HG03066 (cell line): ENCODE data around the gene ANKRD6.
"Not testable (repeated sequence)": the region's sequence is repeated elsewhere in the genome, so short reads cannot be mapped to it uniquely, and the experiment has no call there.

ENCODE experiments used
- ATAC-seq: cut with Tn5 transposase; IDR thresholded peaks from one replicate; pipeline ENCODE4 v1.9.1; 2021; ENCODE audit warnings: low read depth; ENCODE audit not compliant: unreplicated experiment

ANKRD6 gene

DNA sequence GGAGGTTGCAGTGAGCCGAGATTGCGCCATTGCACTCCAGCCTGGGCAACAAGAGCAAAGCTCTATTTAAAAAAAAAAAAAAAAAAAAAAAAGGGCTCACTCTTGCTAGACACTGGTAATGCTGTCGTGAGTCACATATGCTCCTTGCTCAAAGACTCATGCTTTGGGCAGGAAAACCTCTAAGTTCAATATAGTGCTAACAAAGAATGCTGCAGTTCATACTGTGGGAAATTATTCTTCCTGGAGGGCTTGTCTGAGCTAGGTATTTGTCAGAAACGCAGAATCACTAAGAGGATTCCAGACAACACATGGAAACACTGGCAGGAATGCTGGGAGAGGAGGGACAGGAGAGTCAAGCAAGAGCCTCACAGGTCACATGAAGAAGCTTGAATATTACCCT, 207.9 kb downstream of the ANKRD6 start:
- ATAC-seq = no peak

DNA sequence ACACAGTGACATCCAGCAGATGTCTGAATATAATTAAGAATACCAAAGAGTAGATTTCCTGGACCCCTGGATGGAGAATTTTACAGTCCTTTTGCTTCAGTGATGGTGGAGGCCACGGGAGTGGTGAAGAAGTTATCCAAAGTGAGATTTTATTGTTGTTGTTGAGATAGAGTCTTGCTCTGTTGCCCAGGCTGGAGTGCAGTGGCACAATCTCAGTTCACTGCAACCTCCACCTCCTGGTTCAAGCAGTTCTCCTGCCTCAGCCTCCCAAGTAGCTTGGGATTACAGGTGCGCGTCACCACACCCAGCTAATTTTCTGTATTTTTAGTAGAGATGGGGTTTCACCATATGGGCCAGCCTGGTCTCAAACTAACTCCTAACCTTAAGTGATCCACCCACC, 208.6 kb downstream of the ANKRD6 start:
- ATAC-seq = not testable (repeated sequence)

DNA sequence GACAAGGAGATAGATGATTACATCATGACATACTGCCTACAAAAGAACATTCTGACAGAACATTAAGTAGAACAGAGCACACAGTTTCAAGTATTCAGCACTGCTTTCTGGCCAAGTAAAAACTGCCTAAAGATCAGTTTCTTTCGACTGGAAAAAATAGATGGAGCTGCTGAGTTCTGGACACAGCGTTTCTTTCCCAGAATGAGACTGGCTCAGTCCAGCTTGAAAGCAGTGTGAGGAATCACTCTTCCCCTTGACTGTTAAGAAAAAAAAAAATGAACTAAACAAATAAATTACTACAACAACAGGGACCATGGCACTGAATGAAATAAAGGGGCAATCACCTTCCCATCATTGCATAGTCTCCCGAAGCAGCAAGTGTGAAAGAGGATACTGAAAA, 210.0 kb downstream of the ANKRD6 start:
- ATAC-seq = no peak

DNA sequence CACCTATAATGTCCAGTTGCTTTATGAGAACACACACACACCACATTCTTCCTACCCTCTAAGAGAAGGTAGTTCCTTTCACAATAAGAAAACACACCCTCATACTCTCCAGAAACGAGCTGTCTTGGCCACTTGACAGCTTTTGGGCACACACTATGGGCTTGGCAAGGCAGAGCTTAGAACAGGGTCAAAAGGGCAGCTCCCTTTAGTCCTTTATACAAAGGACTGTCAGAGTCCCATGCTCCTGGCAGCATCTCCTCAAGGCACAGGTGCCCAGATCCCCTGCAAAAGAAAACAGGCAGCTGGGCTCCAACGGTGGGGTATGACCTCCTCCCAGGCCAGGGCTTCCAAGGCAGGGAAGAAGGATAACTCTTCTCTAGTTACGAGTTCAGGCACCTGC, 210.5 kb downstream of the ANKRD6 start:
- no peak for ATAC-seq

DNA sequence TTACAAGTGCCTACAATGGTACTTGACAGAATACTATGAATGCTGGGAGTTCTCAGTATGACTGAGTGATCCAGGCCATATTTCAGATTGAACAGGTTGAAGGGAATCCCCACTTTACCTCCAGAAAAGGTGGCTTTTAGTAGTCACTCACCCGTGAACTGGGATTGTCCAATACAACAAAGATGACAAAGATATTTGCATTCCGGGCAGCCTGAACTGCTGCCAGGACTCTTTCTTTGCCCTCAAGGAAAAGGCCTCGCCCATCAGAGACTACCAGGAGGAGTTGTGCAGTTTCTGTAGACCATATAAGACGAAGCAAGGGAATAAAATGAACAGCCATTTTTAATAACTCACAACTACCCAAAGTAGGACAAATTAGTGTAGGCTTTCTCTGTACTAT, 211.9 kb downstream of the ANKRD6 start:
- ATAC-seq = no peak

DNA sequence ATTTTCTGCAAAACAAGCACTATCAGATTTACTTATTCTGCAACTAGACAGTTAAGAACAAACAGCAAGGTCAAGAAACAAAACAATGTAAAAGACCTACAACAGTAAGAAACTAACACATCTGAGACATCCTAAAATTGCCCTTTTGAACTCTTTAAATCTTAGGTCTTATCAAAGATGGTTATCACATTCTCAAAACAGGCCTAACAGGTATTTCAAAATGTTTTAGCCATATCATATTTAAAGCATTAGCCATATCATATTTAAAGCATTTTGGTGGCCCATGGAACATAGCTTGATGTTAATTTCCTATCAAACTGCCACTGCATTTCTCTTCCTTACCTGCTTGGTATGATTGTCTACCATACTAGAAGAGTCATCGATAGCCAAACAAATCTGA, 216.7 kb downstream of the ANKRD6 start:
- no peak for ATAC-seq

DNA sequence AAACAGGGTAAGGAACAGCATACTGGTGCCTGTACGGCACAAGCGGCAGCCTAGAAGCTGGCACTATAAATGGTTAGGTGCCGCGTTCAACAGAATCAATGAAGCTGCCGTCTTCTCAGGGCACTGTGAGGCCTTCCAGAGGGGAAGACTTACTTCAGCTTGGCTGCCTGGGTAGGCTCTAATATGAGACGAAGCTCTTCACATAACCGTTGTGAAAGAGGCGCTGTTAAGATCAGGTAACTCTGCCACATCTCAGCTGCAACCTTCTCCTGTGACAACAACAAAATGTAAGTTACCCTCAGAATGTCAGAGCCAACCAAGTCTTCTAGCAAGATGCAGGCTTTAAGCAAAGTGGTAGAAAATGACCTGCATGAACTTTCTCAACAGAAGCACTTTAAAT, 217.6 kb downstream of the ANKRD6 start:
- no peak for ATAC-seq

DNA sequence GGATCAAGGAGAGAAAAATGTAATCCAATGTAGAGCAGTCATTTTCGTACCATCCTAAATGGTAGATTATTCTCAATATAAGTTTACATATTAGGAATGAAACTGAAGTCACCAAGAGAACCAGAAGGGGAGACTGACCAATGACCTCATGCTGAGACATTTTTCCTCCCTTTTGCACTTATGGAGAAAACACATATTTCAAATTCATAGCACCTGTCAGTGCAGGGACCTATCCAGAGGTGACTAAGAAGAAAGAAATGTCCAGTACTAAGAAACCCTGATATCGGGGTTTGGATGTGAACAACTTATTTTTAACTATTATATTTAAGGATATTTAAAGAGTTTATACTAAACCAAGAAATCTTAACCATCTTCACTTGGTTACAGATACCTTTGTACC, 222.2 kb downstream of the ANKRD6 start:
- ATAC-seq = no peak

DNA sequence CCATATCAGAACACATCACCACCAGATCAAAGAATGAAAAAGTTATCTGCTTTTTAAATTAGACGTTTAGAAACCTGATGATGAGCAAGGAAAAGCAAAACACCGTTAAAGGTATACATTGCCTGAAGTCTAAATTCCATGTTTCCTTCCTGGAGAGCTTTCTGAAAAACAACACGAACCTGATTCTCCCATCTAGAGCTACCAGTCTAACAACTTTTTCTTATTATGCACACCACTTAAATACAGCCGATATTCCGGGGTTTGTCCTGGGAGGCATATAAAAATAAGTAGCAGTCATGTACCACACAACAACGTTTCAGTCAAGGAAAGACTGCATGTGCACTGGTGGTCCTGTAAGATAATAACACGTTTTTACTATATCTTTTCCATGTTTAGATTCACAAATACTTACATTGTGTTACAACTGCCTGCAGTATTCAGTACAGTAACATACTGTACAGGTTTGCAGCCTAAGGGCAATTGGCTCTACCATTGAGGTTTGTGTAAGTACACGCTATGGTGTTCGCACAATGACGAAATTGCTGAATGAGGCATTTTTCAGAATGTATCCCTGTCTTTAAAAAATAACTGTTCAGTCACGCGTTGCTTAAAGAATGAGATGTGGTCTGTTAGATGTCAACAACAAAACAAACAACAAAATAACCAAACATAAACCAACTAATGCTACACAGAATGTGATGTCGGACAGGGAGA, 224.7 kb downstream of the ANKRD6 start:
- no peak for ATAC-seq

DNA sequence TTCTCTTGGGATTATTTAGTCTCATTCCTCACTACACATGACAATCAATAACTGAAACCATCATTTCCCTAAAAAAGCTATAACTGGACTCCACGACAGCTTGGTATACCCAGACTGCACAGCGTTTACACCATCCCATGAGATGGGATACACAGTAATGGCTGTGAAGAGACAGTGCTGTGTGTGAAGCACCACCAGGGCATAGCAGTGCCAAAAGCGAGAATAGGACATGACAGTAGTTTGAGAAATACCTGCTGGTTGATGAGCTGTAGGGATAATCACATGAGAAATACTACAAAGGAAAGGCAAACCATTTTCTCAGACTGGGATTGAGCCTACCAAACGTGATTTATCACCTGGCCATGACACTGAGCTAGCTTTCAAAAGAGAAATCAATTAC, 228.0 kb downstream of the ANKRD6 start:
- ATAC-seq = no peak

DNA sequence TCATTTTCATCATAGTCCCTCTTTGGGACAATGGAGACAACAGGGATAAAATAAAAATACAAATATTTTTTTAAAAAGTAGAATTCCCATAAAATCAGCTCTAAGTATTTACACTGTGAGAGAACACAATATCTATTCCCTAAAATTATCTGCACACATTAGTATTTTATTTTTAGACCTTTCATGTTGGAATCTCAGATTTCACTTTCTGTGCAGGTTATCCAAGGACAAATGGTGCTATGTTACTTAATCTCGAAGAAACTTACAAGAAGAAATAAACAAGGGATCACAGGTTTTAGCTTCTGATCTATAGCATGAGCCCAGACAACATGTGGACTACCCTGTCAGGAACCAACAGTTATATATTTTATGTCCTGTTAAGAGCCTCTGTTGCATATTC, 228.6 kb downstream of the ANKRD6 start:
- no peak for ATAC-seq

DNA sequence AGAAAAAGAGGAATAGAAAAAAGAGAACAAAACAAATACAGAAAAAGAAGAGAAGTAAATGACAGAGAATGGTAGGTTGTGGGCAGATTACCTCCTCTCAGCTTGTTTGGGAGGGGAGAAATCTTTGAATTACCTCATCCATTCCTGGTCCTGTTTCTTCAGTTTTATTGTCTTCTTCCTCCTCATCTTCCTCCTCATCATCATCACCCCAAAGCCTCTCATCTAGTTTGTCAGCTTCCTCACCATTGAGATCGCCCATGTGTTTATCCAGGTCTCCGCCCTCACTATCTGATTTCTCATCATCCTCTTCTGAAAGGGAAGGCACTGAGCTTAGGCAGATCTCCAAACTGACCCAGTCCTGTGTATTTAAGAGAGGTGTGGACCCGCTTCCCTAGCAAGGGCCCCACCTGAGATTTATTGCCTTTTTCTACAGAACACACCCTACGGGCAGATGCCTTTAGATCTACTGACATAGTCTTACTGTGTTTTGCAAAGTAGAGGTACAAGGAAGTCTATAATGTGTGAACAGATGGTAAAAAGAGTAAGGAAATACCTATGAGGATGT, 229.8 kb downstream of the ANKRD6 start:
- no peak for ATAC-seq

DNA sequence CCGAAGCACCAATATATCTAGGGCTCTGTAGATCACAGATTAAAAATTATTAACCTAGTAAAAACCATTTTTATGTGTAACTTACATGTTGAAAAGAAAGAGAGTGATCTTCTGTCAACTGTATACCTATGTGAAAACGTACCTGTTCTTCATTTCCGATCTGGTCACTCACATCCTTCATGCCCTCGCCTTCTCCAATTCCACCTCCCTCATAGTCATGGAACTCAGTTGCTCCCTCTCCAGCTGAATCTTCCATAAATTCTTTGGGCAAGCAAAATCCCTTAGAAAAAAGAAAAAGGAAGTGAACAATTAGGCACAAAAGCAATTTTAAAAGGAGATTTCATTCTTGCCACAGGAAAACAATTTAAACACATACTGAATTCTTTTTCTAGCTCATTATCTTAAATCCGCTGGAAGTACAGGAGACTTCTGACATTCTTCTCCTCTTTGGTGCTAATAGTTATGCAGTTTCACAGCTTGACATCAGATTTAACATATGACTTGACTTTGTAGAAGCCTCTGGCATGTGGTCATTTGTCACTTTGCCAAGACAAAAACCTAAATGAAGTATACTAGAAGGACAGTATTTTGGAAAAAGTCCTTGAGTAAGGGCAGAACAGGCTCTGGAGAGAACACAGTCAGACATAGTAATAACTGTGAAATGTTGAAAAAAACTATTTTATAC, 235.1 kb downstream of the ANKRD6 start:
- no peak for ATAC-seq

DNA sequence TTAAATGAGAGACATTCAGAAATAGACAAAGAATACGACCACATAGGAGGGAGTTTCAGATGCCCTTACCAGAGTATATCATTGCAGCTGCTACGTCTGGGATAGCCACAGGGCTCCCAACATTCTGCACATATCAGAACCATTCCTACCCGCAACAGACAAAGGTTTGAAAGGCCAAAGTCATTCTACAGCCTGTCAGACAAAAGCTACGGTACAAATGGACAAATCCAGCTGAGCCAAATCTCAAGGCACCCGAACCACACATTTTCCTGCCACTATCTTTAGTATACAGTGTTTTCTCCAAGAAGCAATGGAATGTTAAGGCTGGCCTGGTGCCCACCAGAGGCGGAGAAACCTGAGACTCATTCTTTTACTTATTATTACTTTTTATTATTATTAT, 236.1 kb downstream of the ANKRD6 start:
- ATAC-seq = no peak

DNA sequence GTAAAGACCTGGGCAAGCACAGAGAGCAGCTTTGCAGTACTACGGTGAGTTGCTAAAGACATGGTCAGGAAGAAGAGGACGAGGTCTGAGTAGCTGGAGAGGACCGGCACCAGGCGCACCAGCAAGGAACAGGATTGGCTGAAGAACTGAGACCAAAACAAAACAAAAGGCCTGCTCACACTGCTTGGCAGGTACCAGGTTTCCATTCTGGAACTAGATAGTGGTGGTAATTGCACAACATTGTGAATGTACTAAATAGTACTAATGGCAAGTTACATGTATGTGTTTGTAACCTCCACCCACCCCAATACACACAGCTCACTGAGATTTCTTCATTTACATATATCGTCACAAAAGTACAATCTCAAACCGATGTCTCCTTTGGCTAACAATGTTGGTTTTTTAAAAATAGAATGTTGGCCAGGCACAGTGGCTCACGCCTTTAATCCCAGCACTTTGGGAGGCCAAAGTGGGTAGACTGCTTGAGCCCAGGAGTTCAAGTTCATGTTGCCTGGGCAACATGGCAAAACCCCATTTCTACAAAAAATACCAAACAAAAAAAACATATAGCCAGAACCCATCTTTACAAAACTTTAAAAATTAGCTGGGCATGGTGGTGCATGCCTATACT, 238.1 kb downstream of the ANKRD6 start:
- no peak for ATAC-seq

DNA sequence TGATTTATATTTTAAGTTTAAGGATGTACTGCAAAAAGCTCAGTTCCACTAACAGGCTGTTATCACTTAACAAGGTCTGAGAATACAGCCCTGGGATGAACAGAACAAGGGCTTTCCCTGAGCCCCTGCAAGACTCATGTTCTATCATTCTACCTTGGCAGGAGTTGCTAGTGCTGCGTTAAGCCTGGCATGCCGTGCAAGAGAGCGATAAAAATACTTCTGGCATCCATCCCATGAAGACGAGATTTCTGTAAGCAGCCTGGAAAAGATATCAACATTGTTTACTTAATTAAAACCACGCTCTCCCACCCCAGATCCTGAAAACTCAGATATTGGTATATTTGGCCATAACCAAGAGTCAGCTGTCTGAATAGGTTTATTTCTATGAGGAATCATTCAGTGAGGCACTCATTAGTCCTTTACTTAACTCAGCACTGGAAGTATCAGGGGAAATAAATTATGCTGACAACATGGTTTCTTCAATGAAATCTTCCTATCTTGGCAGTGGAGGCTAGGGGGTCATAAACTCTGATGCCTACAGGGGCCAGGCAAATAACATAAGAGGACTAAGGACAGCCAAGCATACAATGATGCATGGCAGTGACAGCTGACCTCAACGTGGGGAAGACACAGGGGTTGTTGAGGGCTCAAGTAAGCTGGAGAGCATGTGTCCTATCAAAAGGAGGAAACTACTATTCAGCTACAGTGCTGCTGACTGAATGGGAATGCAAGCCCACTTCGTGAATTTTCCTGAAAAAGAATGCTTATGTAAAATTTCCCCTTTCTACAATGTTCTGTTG, 243.2 kb downstream of the ANKRD6 start:
- ATAC-seq = no peak

DNA sequence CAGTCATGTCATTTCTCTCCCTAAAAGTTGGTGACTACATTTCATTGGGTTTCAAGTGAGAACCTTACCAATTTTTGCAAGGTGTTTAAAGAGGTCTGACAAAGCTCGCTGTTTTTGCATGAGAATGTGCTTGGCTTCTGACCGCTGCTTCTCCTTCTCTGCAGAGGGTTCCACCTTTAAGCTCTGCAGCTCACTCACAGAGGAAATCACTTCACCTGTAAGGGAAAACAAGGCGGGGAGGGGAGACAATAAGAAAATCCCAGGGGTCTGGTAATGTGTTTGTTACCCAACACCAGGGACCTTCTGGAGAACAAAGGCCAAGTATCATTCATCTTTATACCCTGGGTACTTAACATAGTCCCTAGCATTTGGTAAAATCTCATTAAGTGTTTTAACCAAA, 245.6 kb downstream of the ANKRD6 start:
- ATAC-seq = no peak

DNA sequence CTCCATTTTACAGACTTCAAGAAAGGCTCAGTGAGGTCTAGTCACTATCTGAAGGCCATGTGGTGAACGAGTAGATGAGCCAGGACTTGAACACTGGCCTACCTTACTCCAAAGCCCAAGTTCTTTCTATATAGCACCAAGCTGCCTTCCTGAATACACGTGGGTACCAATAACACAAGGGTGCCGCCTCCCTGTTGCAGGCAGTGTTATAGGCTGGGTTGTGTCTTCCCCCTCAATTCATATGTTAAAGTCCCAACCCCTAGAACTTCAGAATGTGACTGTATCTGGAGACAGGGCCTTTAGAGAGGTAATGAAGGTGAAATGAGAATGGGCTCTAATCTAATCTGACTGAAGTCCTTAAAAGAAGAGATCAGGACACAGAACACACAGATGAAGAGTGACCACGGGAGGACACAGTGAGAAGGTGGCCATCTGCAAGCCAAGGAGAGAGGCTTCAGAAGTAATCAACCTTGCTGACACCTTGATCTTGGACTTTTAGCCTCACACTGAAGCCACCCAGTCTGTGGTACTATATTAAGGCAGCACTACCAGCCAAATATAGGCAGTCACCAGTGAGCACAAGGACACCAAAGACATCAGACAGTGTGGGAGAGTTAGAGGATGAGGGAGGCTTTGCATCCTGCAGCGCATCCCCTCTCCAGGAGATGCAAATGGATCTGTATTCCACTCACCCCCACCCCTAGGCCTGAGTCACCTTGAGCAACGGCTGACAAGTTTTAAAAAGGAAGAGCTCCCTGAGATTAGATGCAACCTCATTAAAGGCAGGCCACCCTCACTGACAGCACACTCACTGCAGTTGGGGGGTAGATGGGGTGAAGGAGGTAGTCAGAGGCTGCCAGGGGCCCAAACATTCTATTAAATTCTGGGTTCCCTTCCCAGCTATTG, 246.5 kb downstream of the ANKRD6 start:
- no peak for ATAC-seq

DNA sequence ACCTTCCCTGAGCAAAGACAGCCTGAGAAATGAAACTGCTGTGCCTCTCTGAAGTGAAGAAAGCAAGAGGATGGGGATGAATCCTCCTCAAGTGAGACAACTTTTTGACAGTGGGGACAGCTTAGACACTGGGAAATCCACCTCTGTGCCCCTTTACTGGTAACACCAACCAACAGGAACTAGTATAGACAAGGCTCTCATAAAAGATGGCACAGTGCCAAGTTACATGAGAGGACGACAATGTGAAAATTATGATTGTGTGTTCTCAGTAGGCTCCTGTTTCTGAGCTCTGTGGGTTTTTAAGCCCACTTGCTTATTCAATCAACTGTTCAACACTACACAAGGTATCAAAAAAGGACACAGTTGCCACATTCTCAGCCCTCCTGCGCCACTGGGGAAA, 247.2 kb downstream of the ANKRD6 start:
- no peak for ATAC-seq

DNA sequence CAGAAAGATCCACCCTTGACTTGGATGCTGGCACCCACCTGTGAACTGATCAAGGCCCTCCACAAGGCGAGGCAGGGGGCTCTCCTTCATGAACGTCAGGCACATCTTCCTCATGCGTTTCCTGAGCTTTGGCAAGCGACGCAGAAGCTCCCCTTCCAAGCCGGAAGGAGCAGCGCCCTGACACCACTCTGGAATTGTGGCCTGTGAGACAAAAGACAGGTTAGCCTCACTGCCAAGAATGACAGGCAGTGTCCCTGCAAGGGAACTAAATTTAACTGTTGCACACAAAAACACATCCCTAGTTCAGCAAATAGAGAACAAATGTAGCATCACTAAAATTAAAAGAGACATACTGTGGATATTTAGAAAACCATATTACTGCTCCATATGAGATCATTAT, 247.6 kb downstream of the ANKRD6 start:
- ATAC-seq = no peak
